ENCODE results near the gene ASB3.
"Not testable (repeated sequence)": the region's sequence is repeated elsewhere in the genome, so short reads cannot be mapped to it uniquely, and the experiment has no call there.

The ASB3 gene, protein sequence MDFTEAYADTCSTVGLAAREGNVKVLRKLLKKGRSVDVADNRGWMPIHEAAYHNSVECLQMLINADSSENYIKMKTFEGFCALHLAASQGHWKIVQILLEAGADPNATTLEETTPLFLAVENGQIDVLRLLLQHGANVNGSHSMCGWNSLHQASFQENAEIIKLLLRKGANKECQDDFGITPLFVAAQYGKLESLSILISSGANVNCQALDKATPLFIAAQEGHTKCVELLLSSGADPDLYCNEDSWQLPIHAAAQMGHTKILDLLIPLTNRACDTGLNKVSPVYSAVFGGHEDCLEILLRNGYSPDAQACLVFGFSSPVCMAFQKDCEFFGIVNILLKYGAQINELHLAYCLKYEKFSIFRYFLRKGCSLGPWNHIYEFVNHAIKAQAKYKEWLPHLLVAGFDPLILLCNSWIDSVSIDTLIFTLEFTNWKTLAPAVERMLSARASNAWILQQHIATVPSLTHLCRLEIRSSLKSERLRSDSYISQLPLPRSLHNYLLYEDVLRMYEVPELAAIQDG

DNA sequence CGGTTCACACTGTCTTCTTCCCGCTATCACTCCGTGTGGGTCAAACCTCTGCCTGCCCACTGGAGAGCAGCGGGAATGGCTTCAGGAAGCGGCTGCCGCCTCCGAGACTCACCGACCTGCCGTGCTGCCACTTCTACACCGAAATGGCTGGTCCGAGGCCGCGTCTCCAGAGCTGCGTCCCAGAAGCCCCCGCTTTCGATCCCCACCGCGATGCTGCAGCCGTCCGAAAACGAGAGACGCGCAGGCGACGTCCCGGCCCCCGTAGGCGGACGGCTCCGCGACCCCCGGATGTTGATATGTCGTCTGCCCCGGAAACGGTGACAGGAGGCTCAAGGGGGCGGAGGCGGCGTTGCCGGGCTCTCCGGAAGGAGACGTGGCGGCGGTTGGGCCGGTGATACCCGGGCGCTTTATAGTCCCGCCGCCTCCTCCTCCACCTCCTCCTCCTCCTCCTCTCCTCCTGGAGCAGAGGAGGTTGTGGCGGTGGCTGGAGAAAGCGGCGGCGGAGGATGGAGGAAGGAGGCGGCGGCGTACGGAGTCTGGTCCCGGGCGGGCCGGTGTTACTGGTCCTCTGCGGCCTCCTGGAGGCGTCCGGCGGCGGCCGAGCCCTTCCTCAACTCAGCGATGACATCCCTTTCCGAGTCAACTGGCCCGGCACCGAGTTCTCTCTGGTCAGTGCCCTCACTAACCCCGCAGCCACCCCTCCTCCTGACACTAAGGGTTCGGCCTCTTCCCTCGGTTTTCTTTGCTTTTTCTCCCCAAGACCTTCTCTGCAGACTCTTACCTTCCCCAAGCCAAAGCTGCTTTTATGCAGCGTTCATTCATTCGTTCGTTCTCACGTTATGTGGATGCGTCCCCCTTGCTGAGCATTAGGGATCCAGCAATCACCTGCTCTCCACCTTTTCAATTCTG is at the start of gene ASB3, which contains the start of gene ERLEC1:
ASB3 (minus strand) TSS at position 249 of the 909 bp plus-strand sequence. CDS start 21,381 bp downstream, outside the sequence.
ERLEC1 (plus strand) TSS at position 340 of the 909 bp plus-strand sequence; CDS start at position 507, 167 bp downstream.
- peak; percentile 89 for DNase-seq

DNA sequence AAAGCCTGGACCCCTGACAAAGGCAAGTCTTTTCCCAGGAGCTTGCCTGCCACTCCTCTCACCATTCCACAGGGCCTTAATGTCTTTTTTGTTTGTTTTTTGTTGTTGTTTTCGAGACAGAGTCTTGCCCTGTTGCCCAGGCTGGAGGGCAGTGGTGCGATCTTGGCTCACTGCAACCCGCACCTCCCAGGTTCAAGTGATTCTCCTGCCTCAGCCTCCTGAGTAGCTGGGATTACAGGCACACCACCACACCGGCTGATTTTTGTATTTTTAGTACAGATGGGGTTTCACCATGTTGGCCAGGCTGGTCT is 43.2 kb upstream of the ASB3 start:
- not testable (repeated sequence) for DNase-seq

DNA sequence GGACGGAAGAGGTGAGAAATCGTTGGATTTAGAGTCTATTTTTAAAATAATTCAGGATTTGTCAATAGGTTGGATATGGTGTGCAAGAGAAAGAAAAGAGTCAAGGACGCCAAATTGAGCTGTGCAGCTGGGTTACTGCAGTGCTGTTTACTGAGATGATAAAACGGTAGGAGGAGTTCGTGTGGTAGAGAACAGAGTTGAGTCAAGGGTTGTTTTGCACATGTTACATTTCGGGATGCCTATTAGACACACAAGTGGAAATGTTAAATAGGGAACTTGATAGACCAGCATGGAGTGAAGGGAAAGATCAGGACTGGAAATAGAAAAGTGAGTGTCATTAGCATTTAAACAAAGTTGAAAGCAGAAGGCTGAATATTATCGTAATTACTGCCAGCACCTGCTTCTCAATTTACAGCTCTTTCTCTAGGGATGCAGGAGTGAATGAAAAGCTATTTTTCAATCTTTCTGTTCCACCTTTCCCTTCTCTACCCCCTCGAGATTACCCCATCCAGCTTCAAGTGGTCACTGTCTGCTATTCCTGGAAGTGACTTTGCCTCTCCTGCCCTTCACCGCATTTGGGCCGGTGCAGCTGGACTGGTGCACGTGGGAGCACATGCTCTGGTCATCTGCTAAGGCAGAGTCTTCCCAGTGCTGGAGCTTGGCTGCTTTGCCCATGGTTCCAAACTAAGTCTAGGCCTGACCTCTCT is 42.7 kb upstream of the ASB3 start:
- DNase-seq, result no peak

DNA sequence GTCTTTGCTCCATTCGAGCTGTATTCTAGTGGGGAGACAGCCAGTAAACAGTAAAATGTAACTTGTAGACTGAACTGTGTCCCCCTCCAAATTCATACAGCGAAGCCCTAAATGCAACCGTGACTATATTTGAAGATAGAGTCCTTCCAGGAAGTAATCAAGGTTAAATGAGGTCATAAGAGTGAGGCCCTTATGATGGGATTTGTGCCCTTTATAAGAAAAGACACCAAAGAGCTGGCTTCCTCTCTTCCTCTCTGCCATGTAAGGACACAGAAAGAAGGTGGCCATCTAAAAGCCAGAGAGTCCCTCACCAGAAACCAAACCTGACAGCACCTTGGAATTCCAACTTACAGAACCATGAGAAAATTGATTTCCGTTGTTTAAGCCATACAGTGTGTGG is 41.6 kb upstream of the ASB3 start:
- no peak for DNase-seq

DNA sequence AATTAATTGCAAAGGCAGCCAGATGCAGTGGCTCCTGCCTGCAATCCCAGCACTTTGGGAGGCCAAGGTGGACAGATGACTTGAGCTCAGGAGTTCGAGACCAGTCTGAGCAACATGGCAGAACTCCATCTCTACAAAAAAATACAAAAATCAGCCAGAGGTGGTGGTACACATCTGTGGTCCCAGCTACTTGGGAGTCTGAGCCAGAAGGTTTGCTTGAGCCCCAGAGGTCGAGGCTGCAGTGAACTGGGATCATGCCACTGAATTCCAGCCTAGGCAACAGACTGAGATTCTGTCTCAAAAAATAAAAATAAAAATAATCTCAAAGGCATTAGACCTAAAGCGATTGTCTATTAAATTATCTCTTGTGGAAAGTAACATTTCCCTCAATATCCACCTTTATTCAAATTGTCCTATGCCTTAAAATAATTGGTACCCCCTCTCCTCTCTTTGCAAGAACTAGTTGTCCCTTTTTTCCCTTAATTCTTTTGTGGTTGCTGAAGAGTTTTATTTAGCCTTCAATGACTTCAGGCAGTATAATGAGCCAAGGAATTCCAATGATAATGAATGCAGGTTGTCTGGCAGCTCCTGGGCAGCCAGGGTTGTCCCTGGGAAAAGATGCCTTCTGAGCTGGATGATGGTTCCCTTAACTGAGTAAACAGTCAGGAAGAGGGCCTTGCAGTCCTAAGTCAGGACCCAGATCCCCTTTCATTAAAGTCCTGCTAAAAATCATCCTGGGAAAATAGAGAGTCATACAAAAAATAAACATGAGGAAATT is 40.8 kb upstream of the ASB3 start:
- DNase-seq, result no peak

DNA sequence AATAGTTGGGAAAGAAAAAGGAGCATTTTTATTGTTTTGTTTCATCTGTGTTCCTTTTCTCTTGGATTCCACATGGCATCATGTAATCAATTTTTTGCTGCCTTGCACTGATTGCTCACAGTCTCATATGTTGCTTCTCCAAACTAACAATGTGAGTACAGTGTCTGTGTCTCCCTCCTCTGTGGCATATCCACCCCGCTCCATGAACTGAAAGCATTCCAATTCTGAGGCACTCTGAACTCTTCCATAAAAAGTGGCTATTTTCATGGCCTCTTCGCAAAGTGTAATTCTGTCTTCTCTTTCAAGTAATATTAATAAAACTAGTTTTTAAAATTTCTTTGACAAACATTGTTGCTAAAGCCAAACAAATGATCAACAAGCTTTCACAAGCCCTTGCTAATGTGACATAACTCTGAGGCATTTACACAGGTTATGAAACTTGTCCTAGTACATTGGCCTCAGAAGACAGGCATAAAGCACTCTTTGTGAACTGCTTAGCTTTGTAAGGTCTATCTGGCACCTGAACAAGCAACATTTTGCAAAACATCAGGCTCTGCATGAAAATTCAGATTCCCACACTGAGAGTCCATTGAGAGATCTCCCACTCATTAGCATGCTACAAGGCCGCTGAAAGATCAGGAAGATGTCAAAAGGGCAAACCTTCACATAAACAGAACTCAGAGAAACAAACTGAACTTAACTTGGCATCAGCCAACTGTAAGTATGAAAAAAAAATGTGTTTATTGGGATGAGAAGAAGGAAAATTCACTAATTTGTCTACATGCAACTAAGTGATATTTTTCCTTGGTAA is 40.0 kb upstream of the ASB3 start:
- no peak for DNase-seq

DNA sequence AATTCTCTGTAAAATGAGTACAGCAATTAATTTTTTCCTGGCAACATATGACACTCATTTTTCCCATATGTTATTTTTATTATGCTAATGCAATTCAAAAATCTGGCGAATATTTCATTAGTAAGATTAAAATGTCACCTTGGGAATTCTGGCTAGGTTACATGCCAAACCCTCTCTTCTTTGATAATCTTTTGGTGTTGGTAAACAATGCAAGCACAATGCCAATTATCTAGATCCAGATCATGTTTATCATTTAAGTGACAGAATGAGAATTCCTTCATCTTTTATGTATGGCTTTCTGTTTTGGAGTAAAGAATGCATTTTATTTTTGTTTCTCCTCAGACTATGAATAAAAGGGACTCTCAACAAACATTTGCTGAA is 39.3 kb upstream of the ASB3 start:
- DNase-seq, result no peak

DNA sequence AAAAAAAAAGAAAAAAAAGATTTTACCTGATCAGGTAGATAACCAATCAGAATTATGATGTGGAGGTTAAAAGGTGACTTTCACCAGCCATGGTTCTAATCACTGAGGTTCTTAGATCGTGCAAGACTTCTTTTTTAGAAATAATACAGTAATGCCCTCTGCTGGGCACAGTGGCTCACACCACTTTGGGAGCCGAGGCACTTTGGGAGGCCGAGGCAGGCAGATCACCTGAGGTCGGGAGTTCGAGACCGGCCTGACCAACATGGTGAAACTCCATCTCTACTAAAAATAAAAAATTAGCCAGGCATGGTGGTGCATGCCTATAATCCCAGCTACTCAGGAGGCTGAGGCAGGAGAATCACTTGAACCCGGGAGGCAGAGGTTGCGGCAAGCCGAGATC is 36.9 kb upstream of the ASB3 start:
- DNase-seq, result not testable (repeated sequence)

DNA sequence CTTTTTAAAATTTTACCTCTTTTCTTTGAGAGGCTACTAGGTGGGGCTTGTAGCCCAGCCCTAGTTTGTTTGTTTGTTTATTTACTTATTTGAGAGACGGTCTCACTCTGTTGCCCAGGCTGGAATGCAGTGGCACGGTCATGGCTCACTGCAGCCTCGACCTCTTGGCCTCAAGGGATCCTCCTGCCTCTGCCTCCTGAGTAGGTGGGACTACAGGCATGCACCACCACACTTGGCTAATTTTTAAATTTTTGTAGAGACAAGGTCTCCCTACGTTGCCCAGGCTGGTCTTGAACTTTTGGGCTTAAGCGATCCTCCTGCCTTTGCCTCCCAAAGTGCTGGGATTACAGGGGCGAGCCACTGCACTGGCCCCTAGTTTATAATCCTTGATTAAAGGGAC is 35.1 kb upstream of the ASB3 start:
- no peak for DNase-seq

DNA sequence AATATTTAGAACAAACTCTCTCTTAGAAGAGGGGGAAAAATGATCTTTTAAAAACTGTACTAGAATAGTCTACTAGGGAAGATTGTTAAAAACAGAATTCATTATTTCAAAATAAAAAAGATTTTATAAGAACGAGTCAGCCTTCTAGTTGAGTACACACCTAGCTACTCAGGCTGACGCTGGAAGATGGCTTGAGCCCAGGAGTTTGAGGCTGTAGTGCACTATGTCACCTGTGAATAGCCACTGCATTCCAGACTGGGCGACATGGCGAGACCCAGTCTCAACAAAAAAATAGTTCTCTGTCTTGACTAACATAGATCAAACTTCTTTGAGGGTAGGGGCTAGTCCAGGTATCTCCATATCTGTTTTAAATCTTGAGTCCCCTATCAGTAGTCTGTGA is 34.0 kb upstream of the ASB3 start:
- DNase-seq, result no peak

DNA sequence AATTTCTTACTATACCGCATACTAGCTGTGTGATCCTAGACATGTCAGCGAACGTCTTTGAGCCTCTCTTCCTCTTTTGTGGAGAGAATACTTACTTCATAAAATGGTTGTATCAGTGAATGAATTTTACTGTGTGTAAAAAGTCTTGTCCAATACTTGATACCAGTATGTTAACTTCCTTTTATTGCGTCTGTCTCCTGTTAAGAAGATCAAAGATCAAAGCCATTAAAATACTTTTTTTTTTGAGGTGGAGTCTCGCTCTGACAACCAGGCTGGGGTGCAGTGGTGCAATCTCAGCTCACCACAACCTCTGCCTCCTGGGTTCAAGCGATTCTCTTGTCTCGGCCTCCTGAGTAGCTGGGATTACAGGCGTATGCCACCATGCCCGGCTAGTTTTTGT is 33.3 kb upstream of the ASB3 start:
- DNase-seq, result no peak

DNA sequence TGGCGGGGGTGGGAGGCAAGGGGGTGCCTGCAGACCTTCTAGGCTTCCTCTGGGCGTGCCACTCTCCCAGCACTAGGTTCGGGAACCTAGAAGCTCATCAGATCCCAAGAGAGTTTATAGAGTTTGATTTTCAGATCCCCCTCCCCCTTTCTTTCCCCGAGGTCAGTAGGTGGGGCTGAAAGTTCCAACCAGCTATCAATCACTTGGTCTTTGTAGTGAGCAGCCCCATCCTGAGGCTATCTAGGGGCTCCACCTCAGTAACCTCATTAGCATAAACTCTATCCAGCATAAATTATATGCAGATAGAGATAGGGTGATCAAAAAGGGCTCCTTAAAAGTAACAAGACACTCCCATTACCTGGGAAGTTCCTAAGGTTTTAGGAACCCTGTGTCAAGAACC is 32.9 kb upstream of the ASB3 start:
- no peak for DNase-seq

DNA sequence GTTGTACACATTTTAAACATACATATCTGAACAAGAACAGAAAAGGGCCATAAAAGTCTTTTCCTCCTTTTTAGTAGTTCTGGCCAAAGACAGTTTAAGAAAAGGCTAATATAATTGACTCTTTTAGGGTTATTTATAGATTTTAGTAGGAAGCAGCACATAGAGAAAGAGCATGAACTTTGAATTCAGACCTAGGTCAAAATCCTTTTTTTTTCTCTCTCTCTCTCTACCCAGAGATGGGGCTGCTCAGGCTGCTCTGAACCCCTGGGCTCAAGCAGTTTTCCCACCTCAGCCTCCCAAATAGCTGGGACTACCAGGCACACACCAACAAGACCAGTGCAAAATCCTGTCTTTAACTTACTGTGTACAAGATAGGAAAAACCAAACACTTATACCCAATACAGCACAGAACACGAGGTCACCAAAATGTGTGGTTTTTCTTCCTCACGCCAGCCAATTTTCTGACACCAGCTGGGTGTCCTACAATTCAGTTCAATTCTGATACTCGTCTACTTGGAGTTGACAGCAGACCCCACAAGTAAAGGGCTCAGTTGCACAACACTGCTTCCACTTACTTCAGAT is 32.2 kb upstream of the ASB3 start:
- no peak for DNase-seq

DNA sequence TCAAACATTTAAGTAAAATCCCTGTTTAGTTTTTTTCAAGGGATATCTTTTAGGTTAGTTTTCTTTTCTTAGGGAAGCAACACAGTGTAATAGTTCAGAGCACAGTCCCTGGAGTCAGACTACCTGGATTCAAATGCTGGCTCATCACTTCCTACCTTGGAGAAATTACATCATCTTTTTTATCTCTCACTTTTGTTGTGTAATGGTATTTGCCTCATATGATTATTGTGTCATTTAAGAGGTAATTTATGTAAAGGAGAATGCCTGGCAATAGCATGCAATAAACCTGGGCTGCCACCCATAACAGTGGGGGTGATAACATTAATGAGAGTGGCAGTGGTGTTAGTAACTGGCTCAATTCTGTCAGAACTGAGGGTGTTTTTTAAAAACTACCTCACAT is 26.4 kb upstream of the ASB3 start:
- no peak for DNase-seq

DNA sequence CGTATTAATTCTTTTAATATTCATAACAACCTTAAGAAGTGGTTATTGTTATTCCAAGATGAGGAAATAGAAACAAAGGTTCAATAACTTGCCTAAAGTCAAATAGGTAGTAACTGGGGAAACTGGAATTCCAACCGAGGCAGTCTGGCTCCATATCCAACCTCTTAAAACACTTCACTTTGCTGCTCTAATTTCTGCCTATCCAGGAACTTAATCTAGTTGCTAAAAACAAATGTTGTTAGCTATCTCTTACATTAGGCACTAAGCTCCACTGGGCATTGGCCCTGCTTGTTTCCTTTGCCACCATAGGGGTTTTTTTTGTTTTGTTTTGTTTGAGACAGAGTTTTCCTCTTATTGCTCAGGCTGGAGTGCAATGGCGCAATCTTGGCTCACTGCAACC is 24.8 kb upstream of the ASB3 start:
- no peak for DNase-seq

DNA sequence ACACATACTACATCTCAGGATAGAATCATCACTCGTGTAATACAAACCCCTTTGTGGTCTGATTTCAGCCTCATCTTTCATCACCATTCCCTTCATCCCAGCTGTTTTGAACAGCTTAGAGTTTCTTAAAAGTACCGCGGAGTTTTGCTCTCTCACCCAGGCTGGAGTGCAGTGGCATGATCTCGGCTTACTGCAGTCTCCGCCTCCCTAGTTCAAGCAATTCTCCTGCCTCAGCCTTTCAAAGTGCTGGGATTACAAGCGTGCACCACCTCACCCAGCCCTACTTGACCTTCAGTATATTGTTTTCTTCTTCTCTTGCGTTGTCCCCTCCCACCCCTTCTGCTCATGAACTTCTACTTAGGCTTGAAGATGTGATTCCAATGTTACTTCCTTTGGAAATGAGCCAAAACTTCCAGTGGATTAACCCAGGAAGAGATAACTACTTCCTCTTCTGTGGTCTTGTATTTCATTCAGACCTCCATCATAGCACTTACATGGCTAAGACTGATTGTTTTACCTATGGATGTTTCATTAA is 15.9 kb upstream of the ASB3 start:
- DNase-seq, result no peak

DNA sequence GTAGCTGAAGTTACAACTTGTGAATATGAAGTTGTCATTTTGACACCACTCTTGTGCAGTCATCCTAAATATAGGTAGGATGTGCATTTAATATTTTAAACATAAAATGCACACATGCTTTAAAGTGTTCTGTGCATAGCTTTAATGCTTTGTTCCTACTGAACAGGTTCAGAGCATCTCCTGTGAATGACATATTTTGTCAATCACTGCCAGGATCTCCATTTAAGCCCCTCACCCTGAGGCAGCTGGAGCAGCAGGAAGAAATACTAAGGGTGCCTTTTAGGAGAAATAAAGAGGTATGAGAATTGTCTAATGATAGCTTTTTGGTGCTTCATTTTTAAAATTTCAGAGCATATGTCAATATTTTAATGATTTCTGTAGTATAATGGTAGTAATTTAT is 14.8 kb upstream of the ASB3 start:
- DNase-seq, result no peak

DNA sequence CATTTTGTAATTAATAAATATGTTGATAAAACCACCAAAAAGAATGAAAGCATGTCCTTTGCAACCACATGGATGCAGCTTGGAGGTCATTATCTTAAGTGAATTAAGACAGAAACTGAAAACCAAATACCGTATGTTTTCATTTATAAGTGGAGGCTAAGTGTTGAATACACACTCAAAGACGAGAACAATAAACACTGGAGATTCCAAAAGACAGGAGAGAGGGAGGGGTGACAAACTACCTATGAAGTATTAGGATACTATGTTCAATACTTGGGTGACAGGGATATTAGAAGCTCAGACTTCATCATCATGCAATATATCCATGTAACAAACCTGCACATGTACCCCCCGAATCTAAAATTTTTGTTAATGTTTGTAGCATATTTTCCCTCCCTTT is 7.1 kb upstream of the ASB3 start:
- no peak for DNase-seq

DNA sequence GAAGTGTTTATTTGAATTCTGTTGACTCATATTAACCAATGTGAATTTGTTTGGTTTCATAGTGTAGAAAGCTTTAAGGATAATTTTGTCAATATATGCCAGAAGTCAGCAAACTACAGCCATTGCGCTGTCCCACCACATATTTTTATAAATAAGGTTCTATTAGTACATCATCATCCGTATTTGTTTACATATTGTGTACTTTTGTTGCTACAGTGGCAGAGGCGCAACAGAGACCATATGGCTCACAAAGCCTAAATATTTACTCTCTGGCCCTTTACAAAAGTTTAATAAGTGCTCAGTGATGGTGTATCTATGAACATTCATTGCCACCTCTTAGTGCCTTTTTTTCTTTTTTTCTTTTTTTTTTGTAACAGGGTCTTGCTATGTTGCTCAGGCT is 6.5 kb upstream of the ASB3 start:
- DNase-seq, result no peak

DNA sequence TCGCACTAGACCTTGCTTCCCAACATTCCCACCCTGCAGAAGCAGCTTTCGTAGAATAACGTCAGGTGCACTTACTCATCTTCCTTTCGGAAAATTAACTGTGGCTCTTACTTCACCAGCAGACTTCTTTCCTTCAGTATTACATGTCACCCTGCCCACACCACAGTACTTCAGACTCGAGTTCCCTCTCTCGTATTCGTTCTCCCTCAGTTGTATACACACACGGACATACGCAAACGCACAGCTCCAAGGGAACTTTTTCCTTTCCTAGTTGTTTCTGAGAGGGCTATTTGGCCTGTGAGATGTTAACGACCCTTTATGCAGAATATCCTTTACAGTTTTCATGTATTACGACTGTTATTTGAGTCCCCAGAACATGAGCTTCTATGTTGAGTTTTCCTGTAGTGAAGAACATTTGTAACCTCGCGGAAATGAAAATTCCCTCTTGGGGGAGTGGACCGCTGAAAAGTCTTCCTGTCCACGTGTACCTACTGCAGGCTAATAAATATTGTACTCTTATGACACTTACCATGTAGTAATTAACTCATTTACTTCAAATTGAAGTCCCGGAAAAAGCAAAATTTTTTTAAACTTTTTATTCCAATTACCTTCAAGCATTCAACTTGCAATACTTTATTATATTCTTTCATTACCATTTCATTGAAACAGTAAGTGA is 999 bp upstream of the ASB3 start:
- peak; percentile 15 for DNase-seq
